HepG2 (cell line): ENCODE data around the gene PLEKHG4B.

Experiments used
- CBFB ChIP-seq: sonication (generic); formaldehyde crosslinking; IDR thresholded peaks from 2 replicates; pipeline ENCODE4 v1.4.0; 2020; ENCODE audit warnings: missing genetic modification reagents
- SP140L ChIP-seq: sonication (generic); formaldehyde crosslinking; IDR thresholded peaks from 2 replicates; pipeline ENCODE4 v1.4.0; 2020; ENCODE audit warnings: missing genetic modification reagents, borderline replicate concordance
- ZNF253 ChIP-seq: sonication (generic); formaldehyde crosslinking; IDR thresholded peaks from 2 replicates; pipeline ENCODE4 v1.8.0; 2022; ENCODE audit warnings: mild to moderate bottlenecking, missing genetic modification reagents, borderline replicate concordance
- TF ChIP-seq, protein P1 (sequence below): sonication (generic); formaldehyde crosslinking; IDR thresholded peaks from 2 replicates; pipeline ENCODE4 v1.4.0; 2020; ENCODE audit warnings: missing genetic modification reagents

- TF ChIP-seq CBFB (CRISPR knock-in tag) (no peak), SP140L (CRISPR knock-in tag) (no peak), ZNF253 (CRISPR knock-in tag) (no peak)
- TF ChIP-seq, protein P1, sequence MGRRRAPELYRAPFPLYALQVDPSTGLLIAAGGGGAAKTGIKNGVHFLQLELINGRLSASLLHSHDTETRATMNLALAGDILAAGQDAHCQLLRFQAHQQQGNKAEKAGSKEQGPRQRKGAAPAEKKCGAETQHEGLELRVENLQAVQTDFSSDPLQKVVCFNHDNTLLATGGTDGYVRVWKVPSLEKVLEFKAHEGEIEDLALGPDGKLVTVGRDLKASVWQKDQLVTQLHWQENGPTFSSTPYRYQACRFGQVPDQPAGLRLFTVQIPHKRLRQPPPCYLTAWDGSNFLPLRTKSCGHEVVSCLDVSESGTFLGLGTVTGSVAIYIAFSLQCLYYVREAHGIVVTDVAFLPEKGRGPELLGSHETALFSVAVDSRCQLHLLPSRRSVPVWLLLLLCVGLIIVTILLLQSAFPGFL, result no peak
Observed at GRCh38 chr5:70440-70839, 21.5 kb upstream of the PLEKHG4B start.
